Activated T-helper 9 cell treated with anti-CD3 and anti-CD28 coated beads, Interleukin-2, amount 50 U/mL, for 16 hours (primary cell): ENCODE results near the gene NDUFS5.
"Not testable (repeated sequence)": the region's sequence is repeated elsewhere in the genome, so short reads cannot be mapped to it uniquely, and the experiment has no call there.

Source experiments
- DNase-seq: peaks from one replicate; pipeline ENCODE4 v3.0.0-alpha.2; 2020; ENCODE audit warnings: low read depth

NDUFS5 gene

GRCh38 chr1:39026051-39026865 lies at the start of gene NDUFS5:
TSS of gene NDUFS5 (plus strand) at chr1:39026350. CDS start at chr1:39028725, 2,375 bp downstream.
- DNase-seq, result peak; percentile 74

DNA sequence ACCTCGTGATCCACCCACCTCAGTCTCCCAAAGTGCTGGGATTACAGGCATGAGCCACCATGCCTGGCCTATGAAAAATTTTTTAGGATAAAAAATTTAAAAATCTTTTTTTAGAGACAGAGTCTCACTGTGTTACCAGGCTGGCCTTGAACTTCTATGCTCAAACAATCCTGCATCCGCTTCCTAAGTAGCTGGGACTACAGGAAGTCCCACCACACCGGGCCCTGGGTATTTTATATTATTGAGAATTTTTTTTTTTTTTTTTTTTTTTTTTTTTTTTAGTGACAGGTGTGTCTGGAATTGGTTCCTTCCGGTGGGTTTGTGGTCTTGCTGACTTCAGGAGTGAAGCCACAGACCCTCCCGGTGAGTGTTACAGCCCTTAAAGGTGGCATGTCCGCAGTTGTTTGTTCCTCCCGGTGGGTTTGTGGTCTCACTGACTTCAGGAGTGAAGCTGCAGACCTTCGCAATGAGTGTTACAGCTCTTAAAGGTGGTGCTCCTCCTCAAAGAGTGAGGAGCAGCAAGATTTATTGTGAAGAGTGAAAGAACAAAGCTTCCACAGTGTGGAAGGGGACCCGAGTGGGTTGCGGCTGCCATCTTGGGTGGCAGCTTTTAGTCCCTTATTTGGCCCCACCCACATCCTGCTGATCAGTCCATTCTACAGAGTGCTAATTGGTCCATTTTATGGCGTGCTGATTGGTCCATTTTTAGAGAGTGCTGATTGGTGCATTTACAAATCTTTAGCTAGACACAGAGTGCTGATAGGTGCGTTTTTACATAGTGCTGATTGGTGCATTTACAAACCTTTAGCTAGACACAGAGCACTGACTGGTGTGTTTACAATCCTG lies 48.5 kb upstream of the NDUFS5 start:
- DNase-seq, result peak; percentile 45

DNA sequence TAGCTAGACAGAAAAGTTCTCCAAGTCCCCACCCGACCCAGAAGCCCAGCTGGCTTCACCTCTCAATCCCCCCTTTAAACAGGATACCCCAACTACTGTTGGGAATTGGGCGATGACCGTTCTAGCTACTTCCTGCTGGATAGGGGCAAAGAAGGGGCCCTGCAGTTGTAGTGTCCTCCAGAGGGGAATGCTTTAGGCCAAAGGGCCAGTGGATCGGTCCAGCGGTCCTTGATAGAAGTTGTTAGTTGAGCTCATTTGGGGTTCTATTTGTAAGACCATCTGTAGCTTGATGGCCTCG lies 48.0 kb upstream of the NDUFS5 start:
- not testable (repeated sequence) for DNase-seq

DNA sequence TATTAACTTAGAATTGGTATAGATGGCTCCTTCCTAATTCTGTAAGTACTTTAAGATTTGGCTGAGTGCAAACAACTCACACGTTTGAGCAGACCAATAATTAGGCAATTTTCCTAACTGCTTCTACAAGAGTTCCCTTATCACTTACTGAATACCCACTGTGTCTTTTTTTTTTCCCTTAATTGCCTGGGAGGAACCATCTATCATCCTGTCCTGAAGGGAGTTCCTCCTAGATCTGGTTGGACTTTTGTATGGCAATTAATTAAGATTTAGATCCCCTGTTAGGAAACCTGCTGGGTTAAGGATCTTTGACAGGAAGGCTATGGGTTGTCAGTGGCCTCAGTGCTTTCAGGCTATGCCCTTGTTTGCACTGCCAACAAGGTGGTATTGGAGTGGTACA lies 46.8 kb upstream of the NDUFS5 start:
- not testable (repeated sequence) for DNase-seq

- DNase-seq, result no peak
These were observed 36.2 kb upstream of the NDUFS5 start for GRCh38 chr1:38989979-38990378.

- no peak for DNase-seq
These were observed 35.8 kb upstream of the NDUFS5 start for GRCh38 chr1:38990386-38990737.

DNA sequence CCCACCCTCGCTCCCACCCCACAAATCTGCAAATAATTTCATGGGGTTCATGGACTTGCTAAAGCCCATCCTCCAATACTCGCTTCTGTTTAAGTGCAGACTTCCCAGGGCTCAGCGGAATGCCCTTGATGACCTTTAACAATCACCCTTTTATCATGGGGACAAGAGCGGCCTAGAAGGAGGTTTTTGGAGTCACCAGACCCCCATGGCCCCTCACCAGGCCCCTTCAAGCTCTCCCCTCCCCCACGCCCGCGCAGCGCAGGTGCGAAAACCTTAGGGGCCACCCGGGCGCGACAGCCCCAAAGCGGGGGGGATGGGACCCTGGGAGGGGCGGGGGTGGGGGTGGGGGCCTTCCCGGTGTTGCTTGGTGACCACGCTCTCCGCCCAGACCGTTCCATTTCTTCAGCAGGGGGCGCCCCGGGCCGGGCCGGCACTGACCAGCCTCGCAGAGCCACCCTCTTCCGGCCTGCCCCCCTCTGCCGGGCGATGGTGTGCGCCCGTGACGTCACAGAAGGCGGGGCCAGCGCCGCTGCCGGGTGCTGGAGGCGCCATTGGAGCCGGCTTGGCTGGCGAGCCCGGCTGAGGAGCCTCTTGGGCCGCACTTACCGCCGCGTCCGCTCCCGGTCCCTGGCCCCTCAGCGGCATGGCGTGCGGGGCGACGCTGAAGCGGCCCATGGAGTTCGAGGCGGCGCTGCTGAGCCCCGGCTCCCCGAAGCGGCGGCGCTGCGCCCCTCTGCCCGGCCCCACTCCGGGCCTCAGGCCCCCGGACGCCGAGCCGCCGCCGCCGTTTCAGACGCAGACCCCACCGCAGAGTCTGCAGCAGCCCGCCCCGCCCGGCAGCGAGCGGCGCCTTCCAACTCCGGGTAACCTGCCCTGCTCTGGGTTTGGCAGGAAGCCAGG lies 35.2 kb upstream of the NDUFS5 start, which contains the start of gene AKIRIN1:
AKIRIN1 (plus strand) TSS at position 539 of the 900 bp plus-strand sequence; CDS start at position 644, 105 bp downstream.
- peak; percentile 96 for DNase-seq

DNA sequence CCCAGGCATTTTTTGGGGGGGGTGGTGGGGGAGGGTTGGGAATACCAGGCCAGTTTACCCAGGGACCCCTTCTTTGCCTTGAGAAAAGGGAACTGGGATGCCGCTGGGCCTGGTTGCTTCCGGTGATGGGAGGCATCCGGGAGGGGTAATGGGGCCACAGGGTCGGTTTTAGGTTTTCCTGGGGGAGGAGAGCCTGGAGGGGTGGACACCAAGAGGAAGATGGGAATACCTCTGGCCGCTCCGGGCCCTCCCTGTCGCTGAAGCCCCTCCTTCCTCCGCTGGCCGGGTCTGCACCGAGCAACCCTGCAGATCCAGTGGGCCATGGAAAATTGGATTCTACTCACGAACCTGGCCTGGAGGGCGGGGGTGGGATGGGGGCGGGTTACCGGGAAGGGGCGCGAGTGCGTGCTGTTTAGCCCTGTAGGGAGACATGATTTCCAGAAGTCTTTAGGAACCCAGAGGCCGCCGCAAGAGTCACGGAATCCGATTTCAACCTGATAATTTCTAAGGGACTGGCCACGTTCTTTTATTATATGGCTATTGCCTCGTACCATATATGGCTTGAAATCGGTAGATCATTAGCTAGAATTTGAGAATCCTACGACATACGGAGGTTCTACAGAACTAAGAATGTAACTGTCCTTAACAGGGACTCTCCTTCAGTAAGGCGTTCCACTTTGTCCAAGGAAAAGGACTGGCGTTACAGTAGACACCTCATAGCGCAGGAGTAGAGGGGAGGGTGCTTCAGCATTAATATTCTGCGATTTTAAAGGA lies 34.3 kb upstream of the NDUFS5 start:
- DNase-seq, result peak; percentile 2

- DNase-seq, result no peak
These were observed 33.6 kb upstream of the NDUFS5 start for GRCh38 chr1:38992412-38993111.

GRCh38 chr1:38994196-38994595 lies 32.0 kb upstream of the NDUFS5 start:
- DNase-seq, result no peak

- no peak for DNase-seq
These were observed 28.9 kb upstream of the NDUFS5 start for GRCh38 chr1:38997034-38997900.

DNA sequence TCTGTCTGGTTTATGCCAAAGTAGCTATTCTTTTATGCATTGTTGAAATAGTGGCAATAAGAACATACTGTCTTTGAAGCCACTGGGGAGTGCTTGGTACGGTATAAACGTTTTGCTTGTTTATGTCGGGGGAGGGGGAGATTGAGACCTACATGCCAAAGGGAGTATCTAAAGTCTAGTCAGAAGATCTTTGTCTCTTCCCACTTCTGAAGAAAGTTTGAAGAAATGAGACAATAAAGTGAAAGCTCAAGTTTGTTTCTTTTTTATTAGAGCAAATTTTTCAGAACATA lies 28.3 kb upstream of the NDUFS5 start:
- no peak for DNase-seq

GRCh38 chr1:39001516-39002421 lies 24.4 kb upstream of the NDUFS5 start:
- DNase-seq, result no peak

- DNase-seq, result no peak
These were observed 22.9 kb upstream of the NDUFS5 start for GRCh38 chr1:39003281-39003680.

GRCh38 chr1:39003794-39004193 lies 22.4 kb upstream of the NDUFS5 start:
- DNase-seq, result no peak

DNA sequence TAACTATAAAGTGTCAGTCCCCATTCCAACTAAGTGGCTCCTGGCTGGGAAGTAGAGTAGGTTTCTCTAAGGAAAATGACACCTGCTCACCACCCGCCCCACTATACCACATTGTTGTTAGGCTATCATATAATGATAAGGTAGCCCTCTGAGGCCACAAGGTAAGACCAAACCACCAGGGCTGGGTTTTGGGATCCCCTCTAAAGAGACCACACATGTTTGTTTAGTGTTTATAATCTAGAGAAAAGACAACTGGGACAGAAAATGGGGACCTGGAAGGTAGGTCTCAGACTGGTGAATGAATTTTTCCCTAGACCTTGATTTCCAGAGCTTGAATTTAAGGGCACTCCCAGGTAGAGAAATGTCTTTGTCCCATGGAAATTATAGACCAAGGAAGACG lies 19.9 kb upstream of the NDUFS5 start:
- DNase-seq, result no peak

GRCh38 chr1:39006726-39007645 lies 19.2 kb upstream of the NDUFS5 start:
- no peak for DNase-seq

DNA sequence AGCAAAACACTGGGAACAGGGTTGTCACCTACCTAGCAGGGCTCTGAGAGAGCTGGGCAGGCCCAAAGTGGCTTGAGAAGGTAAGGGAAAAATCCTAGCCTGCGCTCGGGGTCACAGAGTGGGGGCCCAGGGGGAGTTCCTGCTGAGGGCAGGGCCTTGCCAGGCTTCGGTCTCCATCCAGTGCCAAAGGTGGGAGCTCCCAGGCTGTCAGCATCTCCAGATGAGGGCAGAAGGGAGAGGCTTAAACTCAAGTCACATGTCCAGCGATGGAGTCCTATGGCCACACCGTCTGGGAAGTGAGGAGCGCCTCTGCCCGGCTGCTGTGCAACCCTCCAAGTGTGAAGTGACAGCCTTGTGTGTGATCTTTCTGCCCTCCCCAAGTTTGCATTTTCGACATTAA lies 11.2 kb upstream of the NDUFS5 start:
- DNase-seq, result not testable (repeated sequence)
